SU-DHL-6 (cell line): ENCODE data around the gene CFAP298.
"Not testable (repeated sequence)": the region's sequence is repeated elsewhere in the genome, so short reads cannot be mapped to it uniquely, and the experiment has no call there.

ENCODE experiments used
- EZH2phosphoT487 ChIP-seq: fragments of 200-600 bp; sonication (generic), shearing (Covaris generic); conservative IDR thresholded peaks from 2 replicates; pipeline ENCODE4 v1.6.1; 2018; ENCODE audit warnings: mild to moderate bottlenecking, antibody characterized with exemption, low read length, moderate library complexity, mixed read lengths
- TF ChIP-seq, protein P1 (sequence below): fragments of 200-600 bp; sonication (generic); IDR thresholded peaks from one replicate; pipeline ENCODE4 v1.5.1; 2017; ENCODE audit warnings: antibody characterized with exemption, mild to moderate bottlenecking, low read length, moderate library complexity; ENCODE audit not compliant: insufficient read depth, poor library complexity, severe bottlenecking

DNA sequence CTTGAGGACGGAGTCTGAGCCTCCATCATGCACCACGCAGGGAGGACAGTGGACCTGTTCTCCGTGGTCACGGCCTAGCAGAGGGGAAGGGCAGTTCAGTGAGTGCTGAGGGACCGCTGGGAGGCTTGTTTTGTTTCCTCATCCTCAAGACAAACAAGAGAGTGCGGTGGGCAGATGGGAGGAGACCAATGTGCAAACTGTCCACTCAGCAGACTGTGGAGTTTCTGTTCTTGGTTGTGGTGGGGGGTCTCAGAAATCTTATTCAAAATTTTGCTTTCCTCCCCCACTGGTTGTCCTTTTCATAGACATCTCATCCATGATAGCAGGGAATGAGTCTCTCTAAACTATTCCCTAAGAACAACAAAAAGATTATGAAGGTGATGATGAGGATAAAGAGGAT lies 6.0 kb upstream of the CFAP298 start:
- TF ChIP-seq, protein P1, sequence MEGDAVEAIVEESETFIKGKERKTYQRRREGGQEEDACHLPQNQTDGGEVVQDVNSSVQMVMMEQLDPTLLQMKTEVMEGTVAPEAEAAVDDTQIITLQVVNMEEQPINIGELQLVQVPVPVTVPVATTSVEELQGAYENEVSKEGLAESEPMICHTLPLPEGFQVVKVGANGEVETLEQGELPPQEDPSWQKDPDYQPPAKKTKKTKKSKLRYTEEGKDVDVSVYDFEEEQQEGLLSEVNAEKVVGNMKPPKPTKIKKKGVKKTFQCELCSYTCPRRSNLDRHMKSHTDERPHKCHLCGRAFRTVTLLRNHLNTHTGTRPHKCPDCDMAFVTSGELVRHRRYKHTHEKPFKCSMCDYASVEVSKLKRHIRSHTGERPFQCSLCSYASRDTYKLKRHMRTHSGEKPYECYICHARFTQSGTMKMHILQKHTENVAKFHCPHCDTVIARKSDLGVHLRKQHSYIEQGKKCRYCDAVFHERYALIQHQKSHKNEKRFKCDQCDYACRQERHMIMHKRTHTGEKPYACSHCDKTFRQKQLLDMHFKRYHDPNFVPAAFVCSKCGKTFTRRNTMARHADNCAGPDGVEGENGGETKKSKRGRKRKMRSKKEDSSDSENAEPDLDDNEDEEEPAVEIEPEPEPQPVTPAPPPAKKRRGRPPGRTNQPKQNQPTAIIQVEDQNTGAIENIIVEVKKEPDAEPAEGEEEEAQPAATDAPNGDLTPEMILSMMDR, result not testable (repeated sequence)
- TF ChIP-seq EZH2phosphoT487, result not testable (repeated sequence)
